Mesothelial cell of epicardium (in vitro differentiated cells): ENCODE data around the gene AGPAT3. TPM values are rescaled to one million over a fixed set of nuclear protein-coding genes. Genes with fewer than 3 reads are reported as not detected.

Experiments used
- DNase-seq, 2 experiments: peaks; one replicate each; pipeline ENCODE4 v3.0.0; 2021; ENCODE audit warnings: low spot score in 2 of 2; ENCODE audit not compliant: unreplicated experiment in 2 of 2
- H3K27ac Mint-ChIP-seq: 2 replicates; pipeline ENCODE4 v1.8.0; 2021; ENCODE audit warnings: mixed read lengths
- H3K27me3 Mint-ChIP-seq: 2 replicates; pipeline ENCODE4 v1.8.0; 2021; ENCODE audit warnings: low read depth, mixed read lengths
- H3K36me3 Mint-ChIP-seq: 2 replicates; pipeline ENCODE4 v1.8.0; 2021; ENCODE audit warnings: mixed read lengths
- H3K4me1 Mint-ChIP-seq: 2 replicates; pipeline ENCODE4 v1.8.0; 2021; ENCODE audit warnings: mixed read lengths
- H3K4me3 Mint-ChIP-seq: 2 replicates; pipeline ENCODE4 v1.8.0; 2021; ENCODE audit warnings: mild to moderate bottlenecking, moderate library complexity, mixed read lengths
- H3K9me3 Mint-ChIP-seq: 2 replicates; pipeline ENCODE4 v1.8.0; 2021; ENCODE audit warnings: mixed read lengths
- total RNA-seq: library from RNA; stranded (reverse); gene quantifications from 3 replicates; pipeline ENCODE4 v1.2.1, GENCODE V29; 2021
- TF ChIP-seq, protein P1 (sequence below): fragments of 200-600 bp; sonication (generic); IDR thresholded peaks from one replicate; pipeline ENCODE4 v1.5.0; 2021; ENCODE audit warnings: antibody characterized with exemption; ENCODE audit not compliant: unreplicated experiment

AGPAT3 gene
- total RNA-seq, 1 donor from 2014 or later: 71.0 TPM

DNA sequence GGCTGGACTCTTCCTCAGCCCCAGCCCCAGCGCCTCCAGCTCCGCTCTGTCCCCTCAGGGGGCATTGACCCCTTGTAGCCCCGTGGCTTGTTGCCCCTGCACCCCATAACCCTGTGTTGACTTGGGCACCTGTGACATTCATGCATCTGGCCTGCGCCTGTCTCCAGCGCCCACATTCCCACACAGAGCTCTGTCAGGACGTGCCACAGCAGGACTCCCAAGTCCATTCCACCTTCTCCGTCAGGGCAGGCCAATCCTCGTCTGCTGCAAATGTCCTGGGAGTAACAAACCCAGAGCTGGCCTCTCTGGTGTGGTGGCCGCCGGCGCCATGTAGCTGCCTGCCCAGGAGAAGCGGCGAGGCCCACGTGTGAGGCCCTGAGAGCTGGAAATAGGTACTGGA lies 60.6 kb downstream of the AGPAT3 start:
- no peak for DNase-seq
- TF ChIP-seq, protein P1, sequence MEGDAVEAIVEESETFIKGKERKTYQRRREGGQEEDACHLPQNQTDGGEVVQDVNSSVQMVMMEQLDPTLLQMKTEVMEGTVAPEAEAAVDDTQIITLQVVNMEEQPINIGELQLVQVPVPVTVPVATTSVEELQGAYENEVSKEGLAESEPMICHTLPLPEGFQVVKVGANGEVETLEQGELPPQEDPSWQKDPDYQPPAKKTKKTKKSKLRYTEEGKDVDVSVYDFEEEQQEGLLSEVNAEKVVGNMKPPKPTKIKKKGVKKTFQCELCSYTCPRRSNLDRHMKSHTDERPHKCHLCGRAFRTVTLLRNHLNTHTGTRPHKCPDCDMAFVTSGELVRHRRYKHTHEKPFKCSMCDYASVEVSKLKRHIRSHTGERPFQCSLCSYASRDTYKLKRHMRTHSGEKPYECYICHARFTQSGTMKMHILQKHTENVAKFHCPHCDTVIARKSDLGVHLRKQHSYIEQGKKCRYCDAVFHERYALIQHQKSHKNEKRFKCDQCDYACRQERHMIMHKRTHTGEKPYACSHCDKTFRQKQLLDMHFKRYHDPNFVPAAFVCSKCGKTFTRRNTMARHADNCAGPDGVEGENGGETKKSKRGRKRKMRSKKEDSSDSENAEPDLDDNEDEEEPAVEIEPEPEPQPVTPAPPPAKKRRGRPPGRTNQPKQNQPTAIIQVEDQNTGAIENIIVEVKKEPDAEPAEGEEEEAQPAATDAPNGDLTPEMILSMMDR: no peak
- Mint-ChIP-seq H3K4me3 (no peak overlapping the region), H3K27ac (peak overlapping the region; percentile 43), H3K9me3 (no peaks in the 10 kb centered on the region), H3K27me3 (no peaks in the 10 kb centered on the region), H3K4me1 (peaks cover 17% of the 10 kb centered on the region), H3K36me3 (peaks cover 7% of the 10 kb centered on the region)

DNA sequence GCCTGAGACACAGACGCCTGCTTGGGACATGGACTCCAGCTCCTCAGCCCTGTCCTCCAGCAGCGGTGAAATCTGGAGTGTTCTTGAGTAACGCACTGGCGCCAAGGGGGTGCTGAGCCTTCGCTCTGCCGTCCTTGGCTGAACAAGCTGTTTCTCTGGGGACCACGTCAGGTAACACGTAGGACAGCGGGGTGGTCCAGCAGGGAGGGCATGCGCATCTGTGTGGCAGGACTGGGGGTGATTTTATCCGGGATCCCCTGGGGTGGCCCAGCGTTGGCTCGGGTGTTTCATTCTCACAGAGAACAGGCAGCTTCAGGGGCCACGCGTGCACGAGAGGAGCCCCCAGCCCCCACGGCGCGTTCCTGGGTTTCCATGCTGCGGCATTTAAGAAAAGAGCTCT lies 61.2 kb downstream of the AGPAT3 start:
- H3K27me3 Mint-ChIP-seq: no peaks in the 10 kb centered on the region

DNA sequence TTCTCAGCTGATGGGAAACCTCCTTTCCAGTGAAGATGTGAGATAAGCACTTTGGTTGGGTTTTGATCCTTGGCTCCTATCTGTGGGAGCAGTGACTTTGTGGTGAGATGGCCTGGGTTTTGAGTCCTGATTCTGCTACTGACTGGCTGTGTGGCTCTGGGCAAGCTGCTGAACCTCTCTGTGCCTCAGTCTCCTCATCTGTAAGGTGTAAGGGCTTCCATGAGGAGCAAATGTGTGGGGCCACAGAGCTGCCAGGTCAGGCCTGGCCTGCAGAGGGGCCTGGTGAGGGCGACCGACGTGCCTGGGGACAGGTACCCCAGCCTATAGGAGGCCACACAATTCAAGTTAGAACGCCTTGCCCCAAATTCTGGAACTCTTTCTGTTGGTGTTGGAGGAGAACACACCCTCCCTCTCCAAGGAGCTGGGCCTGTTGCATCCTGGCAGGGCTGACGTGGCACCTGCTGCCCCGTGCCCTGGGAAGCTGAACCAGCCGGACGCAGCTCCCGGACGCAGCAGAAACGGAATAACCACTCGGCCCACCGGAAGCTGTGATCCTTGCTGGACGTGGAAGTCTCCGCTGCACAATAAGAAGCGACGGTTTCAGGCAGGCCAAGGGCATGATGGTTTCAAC lies 62.7 kb downstream of the AGPAT3 start:
- H3K36me3 Mint-ChIP-seq: peaks cover 9% of the 10 kb centered on the region
- TF ChIP-seq, protein P1: no peak
- no peaks in the 10 kb centered on the region for H3K27me3 Mint-ChIP-seq
- H3K4me3 Mint-ChIP-seq: no peak overlapping the region
- DNase-seq: no peak
- no peaks in the 10 kb centered on the region for H3K9me3 Mint-ChIP-seq
- no peak overlapping the region for H3K27ac Mint-ChIP-seq
- H3K4me1 Mint-ChIP-seq: peaks cover 6% of the 10 kb centered on the region

More for the DNA sequence above, 61.2 kb downstream of the AGPAT3 start:
- Mint-ChIP-seq H3K36me3 (peaks cover 7% of the 10 kb centered on the region), H3K4me1 (peaks cover 17% of the 10 kb centered on the region), H3K27ac (no peak overlapping the region), H3K4me3 (no peak overlapping the region), H3K9me3 (no peaks in the 10 kb centered on the region)
- TF ChIP-seq, protein P1: no peak
- no peak for DNase-seq

DNA sequence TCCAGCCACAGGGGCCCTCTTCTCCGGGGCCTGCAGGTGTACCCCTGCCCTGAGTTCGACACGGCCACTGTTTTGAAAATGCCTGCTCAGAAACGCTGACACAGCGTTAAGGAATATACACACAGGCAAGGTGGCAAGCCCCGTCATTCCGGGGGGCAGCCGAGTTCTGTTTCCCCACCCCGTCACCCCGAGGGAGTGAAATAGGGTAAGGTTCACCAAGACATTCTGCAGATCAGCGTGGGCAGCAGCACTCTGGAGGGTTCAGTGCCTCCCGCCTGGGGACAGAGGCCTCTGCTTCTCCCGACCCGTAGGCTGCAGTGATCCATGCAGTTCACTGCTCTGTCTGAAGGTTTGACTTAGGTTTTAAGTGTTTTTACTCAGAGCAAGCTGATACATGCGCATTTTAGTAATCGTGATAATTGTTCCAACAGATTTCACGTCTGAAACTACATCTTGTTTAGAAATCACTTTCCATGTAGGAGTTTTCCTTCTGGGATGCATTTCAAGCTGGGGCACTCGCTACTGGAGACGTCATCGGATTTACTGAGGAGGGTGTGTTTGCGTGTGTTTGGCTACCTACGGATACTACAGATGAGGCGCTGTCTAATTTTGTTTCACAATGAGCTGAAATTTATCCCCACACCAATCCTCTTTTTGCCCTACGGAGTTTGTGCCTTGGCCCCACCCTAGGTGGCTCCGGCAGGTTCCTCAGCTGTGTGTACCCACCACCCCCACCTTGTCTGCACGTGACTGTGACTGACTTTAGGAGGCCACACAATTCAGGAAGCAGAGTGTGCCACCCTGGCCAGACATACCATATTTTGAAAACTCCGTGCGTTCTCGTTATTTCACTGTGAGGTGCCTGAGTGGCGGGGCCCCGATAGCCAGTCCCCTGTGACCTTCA lies 63.5 kb downstream of the AGPAT3 start:
- Mint-ChIP-seq H3K27ac (no peak overlapping the region), H3K4me3 (no peak overlapping the region), H3K36me3 (peaks cover 16% of the 10 kb centered on the region), H3K27me3 (no peaks in the 10 kb centered on the region), H3K4me1 (peaks cover 3% of the 10 kb centered on the region), H3K9me3 (no peaks in the 10 kb centered on the region)
- DNase-seq: no peak
- TF ChIP-seq, protein P1: no peak

DNA sequence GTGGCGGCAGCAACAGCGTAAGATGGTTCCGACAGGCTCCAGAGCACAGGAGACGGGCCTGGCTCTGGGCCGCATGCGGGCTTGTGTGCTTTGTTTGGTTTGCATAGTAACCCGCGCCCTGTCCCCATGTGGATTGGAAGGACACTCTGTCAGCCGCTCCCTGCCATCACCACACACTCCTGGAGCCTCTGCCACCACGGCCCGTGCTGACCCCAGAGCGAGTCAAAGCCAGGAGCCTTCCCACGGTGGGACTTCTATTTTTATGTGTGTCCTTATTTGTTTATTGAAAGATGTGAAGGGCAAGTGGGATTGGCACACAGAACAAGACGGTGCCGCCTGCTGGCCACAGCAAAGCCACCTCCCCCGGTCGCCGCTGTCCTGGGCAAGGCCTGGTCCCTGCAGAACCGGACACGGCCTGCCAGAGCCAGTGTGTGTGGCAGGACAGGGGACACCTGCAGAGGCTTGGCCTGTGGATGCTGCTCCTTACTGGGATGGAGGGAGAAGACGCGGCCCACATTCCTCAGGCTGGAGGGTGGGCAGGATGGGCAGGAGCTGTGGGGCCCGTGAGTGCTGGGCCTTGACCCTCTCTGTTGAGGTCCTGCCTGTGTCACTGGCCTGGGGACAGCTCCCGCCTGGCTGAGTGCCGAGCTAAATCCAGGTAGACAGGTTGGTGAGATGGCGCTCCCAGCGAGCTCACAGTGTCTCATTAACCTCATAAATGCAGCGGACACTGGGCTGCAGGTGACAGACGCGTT lies 64.4 kb downstream of the AGPAT3 start:
- no peaks in the 10 kb centered on the region for H3K27me3 Mint-ChIP-seq

More for the DNA sequence above, 64.4 kb downstream of the AGPAT3 start:
- peaks cover 14% of the 10 kb centered on the region for H3K36me3 Mint-ChIP-seq
- no peak for DNase-seq
- H3K4me3 Mint-ChIP-seq: no peak overlapping the region
- no peaks in the 10 kb centered on the region for H3K9me3 Mint-ChIP-seq
- no peaks in the 10 kb centered on the region for H3K4me1 Mint-ChIP-seq
- TF ChIP-seq, protein P1: no peak
- no peak overlapping the region for H3K27ac Mint-ChIP-seq
